ENCODE results near the gene ACACA.

- TF ChIP-seq CTCF (IDR thresholded peaks at IDR 0.05) (no peak), EZH2 (IDR thresholded peaks at IDR 0.05; ENCODE audit: borderline replicate concordance, insufficient read depth, low read depth, low read length, poor library complexity, severe bottlenecking) (no peak)
Measured at GRCh38 chr17:37092701-37093100, 313.9 kb downstream of the ACACA start.

Data from B cell (primary cell).